ENCODE results near the gene BAZ2B.

BAZ2B gene

DNA sequence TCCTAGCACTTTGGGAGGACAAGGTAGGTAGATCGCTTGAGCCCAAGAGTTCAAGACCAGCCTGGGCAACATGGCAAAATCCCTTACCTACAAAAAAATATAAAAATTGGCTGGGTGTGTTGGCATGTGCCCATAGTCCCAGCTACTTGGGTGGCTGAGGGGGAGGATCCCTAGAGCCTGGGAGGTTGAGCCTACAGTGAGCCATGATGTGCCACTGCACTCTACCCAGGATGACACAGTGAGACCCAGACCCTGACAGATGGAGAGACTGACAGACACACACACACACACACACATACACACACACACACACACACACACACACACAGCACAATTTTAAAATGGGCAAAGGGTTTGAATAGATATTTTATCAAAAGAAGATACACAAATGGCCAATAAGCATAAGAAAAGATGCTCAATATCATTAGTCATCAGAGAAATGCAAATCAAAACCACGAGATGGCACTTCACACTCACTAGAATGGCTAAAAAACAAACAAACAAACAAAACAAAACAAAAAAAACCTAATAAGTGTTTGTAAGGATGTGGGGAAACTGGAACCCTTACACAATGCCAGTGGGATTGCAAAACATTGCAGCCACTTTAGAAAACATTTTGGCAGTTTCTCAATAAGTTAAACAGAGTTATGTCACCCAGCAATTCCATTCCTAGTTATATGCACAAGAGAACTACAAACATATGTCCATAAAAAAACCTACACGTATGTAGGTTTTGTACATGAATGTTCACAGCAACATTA is 42.3 kb downstream of the BAZ2B start:
- ATAC-seq (no peak), DNase-seq (no peak)

- no peak for DNase-seq
- no peak for ATAC-seq
These were observed 43.1 kb downstream of the BAZ2B start for GRCh38 chr2:159573294-159573693.

DNA sequence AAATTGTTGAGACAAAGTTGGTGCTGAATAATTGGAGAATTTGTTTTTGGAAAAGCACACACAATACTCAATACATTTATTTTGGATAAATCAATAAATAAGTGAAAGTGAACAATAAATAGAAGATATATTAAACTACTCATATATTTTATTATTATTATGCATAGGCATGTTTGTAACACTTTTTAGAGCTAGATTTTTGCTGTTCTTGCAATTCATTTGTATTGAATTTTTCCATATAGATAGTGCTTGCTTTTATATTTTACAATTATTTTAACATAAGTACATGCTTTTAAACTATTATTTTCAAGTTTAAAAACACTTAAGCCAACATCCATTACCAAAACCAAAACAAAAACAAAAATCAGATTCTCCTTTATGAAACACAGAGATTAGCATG is 43.9 kb downstream of the BAZ2B start:
- ATAC-seq = no peak

GRCh38 chr2:159571540-159572260 is 44.6 kb downstream of the BAZ2B start:
- ATAC-seq (no peak), DNase-seq (no peak)

More for the DNA sequence above, 43.9 kb downstream of the BAZ2B start:
- no peak for DNase-seq

GRCh38 chr2:159564081-159564480 is 52.3 kb downstream of the BAZ2B start:
- ATAC-seq (no peak), DNase-seq (no peak)

DNA sequence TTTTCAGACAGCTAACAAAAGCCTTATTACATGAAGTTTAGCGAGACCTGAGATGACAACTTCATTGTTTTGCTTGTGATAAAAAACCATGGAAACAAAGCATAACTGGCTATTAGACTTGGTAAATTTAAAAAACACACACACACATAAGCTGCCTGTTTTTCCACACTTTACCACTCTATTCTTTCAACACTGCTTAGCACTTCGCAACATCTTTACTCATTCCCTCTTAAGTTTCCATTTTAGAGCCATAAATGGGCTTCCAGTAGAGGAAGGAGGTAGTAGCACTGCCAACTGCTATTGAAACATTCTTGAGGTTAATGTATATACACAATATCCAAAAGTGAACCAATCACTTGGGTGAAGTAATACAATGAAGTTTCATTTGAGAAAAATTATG is 54.1 kb downstream of the BAZ2B start:
- no peak for DNase-seq

GRCh38 chr2:159561786-159562185 is 54.6 kb downstream of the BAZ2B start:
- DNase-seq = no peak
- no peak for ATAC-seq

More for the DNA sequence above, 54.1 kb downstream of the BAZ2B start:
- ATAC-seq = no peak

GRCh38 chr2:159561242-159561641 is 55.1 kb downstream of the BAZ2B start:
- DNase-seq (no peak), ATAC-seq (no peak)

GRCh38 chr2:159559034-159559433 is 57.3 kb downstream of the BAZ2B start:
- ATAC-seq = no peak

GRCh38 chr2:159558479-159558878 is 57.9 kb downstream of the BAZ2B start:
- no peak for DNase-seq
- no peak for ATAC-seq

More at GRCh38 chr2:159559034-159559433, 57.3 kb downstream of the BAZ2B start:
- no peak for DNase-seq

DNA sequence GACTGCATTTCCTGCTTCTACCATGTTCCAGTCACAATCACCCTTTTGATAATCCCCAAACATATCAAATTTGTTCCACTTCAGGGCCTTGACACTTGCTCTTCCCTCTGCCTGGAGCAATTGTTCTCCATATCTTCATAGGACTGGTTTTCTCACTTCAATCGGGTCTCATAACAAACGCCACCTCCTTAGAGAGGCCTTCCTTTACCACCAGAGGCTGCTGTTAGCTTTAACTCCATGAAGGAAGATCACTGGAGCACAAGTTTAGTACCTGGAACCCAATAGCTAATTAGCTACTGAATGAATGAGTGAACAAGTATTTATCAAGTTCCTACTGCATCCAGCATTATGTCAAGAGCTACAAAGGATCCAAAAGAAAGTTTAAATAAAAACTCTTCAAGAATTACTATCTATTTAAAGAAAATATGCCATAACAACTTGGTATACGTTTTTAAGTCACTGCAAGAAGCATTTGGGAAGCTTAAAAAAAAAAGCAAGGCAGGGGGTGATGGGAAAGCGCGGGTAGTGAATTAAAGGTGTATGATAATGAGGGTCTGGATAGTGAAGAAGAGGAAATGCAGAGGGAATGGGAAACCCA is 58.8 kb downstream of the BAZ2B start:
- no peak for ATAC-seq
- DNase-seq = no peak

DNA sequence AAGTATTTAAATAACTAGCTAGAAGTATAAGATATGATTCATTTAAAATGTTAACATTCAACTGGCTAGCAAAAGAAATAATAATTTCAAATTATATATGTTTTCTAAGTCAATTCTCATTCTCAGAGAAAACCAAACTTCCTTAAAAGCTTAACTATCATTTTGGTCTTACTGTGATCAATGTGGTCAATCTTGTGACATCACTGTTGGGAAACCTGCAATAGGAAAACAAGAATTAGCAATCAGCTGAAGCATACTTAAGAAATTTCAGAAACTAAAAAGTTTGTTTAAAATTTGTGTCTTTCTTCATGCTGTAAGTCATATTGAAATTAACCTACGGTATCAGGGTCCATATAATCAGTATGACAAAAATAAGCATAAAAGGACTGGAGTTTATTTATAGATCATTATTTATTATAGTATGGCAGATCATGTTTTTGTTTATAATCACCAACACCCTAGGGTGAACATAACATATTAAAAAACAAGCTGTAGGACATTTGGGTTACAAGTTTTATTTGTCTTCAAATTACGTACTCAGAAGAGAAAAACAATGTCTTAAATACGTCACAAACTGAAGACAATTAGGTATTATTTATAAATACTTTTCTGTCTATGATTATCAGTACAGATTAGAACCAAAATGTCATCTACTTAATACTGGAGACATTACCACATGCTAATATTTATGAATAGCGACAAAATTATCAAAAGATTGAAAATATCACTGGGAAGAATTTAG is 60.5 kb downstream of the BAZ2B start:
- ATAC-seq = no peak
- DNase-seq = no peak

DNA sequence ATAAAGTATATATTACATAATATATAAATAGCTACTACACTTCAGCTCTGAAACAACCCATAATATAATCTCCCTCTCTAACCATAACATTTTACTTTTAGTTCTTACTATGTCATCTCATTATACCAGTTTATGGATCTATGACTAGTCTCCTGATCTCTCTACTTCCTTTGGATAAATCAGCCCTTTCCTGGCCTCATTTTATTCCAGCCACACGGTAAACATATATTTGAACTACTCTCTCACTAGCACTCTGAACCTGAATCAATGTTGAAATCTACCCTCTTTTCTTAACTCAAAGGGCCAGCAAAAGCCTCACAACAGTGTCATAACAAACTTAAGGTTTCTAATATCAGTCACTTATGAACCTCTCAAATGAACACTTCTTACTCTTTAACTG is 62.6 kb downstream of the BAZ2B start:
- no peak for DNase-seq
- no peak for ATAC-seq

GRCh38 chr2:159551806-159552205 is 64.5 kb downstream of the BAZ2B start:
- DNase-seq = no peak
- no peak for ATAC-seq

- no peak for ATAC-seq
- DNase-seq = no peak
These were observed 66.1 kb downstream of the BAZ2B start for GRCh38 chr2:159550231-159550630.

- no peak for ATAC-seq
These were observed 67.1 kb downstream of the BAZ2B start for GRCh38 chr2:159549234-159549633.

GRCh38 chr2:159546716-159547430 is 69.5 kb downstream of the BAZ2B start:
- DNase-seq (no peak), ATAC-seq (no peak)

More at GRCh38 chr2:159549234-159549633, 67.1 kb downstream of the BAZ2B start:
- no peak for DNase-seq

DNA sequence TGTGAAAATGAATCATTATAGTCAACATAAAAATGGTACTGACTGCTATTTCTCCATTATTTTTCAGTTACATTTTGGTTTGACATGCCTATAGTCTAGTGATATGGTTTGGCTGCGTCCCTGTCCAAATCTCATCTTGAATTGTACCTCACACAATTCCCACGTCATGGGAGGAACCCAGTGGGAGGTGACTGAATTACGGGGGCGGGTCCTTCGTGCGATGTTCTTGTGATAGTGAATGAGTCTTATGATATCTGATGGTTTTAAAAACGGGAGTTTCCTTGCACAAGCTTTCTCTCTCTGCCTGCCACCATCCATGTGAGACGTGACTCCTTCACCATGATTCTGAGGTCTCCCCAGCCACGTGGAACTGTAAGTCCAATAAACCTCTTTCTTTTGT is 70.3 kb downstream of the BAZ2B start:
- ATAC-seq (no peak), DNase-seq (no peak)

DNA sequence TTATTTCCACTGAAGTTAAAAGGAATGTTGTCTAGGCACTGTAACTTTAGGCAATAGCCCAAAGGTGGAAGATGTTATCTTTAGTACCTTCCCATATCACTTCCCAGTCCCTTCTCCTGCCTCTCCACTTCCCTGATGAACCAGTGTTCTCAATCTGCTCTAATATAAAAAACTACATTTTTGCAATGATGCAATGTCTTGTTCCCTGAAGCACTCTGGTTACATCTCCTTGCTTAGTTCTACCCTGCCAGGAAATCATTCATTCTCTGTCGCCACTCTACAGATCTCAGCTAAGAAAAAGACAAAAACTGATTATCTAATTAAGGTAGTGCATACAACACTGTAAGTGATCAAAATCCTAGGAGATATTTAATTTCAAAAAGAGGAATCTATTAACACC is 71.3 kb downstream of the BAZ2B start:
- no peak for ATAC-seq
- DNase-seq = no peak

DNA sequence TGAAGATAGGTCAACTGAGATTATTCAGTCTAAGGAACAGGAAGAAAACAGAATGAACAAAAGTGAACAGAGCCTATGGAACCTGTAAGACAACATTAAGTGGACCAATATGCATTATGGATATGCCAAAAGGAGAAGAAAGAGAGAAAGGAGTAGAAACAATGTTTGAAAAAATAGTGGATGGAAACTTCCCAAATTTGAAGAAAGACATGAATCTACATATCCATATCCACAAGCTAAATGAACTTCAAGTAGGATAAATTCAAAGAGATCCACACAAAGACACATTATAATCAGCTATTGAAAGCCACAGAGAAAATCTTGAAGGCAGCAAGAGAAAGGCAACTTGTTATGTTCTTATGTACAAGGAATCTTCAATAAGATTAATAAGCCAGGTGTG is 74.2 kb downstream of the BAZ2B start:
- no peak for ATAC-seq
- no peak for DNase-seq

DNA sequence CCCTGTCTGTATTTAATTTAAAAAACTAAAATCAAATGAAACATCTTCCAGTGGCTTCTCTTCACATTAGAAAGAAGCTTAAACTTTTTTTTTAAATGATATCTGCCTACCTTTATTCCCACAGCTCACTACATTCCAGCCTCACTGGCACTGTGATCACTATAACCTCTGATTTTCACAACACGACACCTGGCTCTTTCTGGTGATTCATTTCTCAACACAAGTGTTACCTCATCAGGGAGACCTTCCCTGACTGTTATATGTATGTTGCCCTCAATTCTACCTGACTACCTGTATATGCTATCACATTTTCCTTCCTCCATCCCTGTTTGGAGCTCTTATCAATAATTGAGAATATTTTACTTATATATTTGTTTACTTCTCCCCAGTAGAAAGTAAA is 76.6 kb downstream of the BAZ2B start:
- DNase-seq (no peak), ATAC-seq (no peak)

DNA sequence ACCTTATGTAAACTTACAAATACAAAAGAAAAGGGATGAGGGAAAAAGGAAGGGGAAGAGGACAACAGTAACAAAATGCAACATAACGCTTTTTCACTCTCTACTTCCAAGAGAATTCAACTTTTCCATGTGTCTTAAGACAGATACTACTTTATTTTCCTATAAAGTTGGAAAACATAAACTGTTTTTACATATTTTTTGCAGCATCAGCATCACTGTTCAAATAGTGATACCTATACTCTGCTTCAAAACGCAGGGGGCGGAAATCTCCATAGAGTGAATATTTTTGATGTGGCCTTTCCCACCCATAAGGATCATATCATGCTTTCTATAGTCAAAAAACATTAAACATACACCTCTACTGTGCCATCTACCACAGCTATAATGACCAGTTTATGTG is 77.5 kb downstream of the BAZ2B start:
- ATAC-seq (no peak), DNase-seq (no peak)
